IMR-90 (cell line): ENCODE measurements around the gene GIPC3.

Experiments
- BHLHE40 ChIP-seq: fragments of 150-350 bp; IDR thresholded peaks from 2 replicates; pipeline ENCODE4 v1.6.1; 2016; ENCODE audit warnings: mild to moderate bottlenecking, low read depth, low read length
- CEBPB ChIP-seq: IDR thresholded peaks from 2 replicates; pipeline ENCODE4 v1.6.1; 2012; ENCODE audit warnings: low read depth, low read length, improper control_type of control experiment
- CTCF ChIP-seq: conservative IDR thresholded peaks from 2 replicates; pipeline ENCODE4 v1.5.1; 2012; ENCODE audit warnings: mild to moderate bottlenecking, low read depth, low read length, improper control_type of control experiment
- FOS ChIP-seq: fragments of 150-350 bp; IDR thresholded peaks from 2 replicates; pipeline ENCODE4 v1.6.1; 2016; ENCODE audit warnings: low read depth, low read length
- MAFK ChIP-seq: IDR thresholded peaks from 2 replicates; pipeline ENCODE4 v1.6.1; 2012; ENCODE audit warnings: low read depth, low read length, improper control_type of control experiment
- MAZ ChIP-seq: IDR thresholded peaks from 2 replicates; pipeline ENCODE4 v1.6.1; 2012; ENCODE audit warnings: low read depth, mild to moderate bottlenecking, low read length, improper control_type of control experiment, moderate library complexity, borderline replicate concordance
- MXI1 ChIP-seq: IDR thresholded peaks from 2 replicates; pipeline ENCODE4 v1.6.1; 2012; ENCODE audit warnings: low read depth, mild to moderate bottlenecking, low read length, moderate library complexity, borderline replicate concordance
- POLR2A ChIP-seq: IDR thresholded peaks from 2 replicates; pipeline ENCODE4 v1.6.1; 2012; ENCODE audit warnings: mild to moderate bottlenecking, low read depth, low read length
- RAD21 ChIP-seq: IDR thresholded peaks from 2 replicates; pipeline ENCODE4 v1.6.1; 2012; ENCODE audit warnings: low read length, improper control_type of control experiment
- RFX5 ChIP-seq: IDR thresholded peaks from 2 replicates; pipeline ENCODE4 v1.8.0; 2012; ENCODE audit warnings: low read depth, mild to moderate bottlenecking, low read length, moderate library complexity
- SMC3 ChIP-seq: fragments of 150-350 bp; IDR thresholded peaks from 2 replicates; pipeline ENCODE4 v1.6.1; 2016; ENCODE audit warnings: low read depth, mild to moderate bottlenecking, antibody characterized with exemption, low read length, moderate library complexity
- TF ChIP-seq, protein P1 (sequence below): fragments of 150-350 bp; IDR thresholded peaks from 2 replicates; pipeline ENCODE4 v1.6.1; 2017; ENCODE audit warnings: mild to moderate bottlenecking, antibody characterized with exemption, low read length, low read depth
- TF ChIP-seq, protein P2 (sequence below): fragments of 150-350 bp; IDR thresholded peaks from 2 replicates; pipeline ENCODE4 v1.6.1; 2016; ENCODE audit warnings: low read depth, mild to moderate bottlenecking, low read length, moderate library complexity, borderline replicate concordance

GRCh38 chr19:3551792-3552095 lies 33.5 kb upstream of the GIPC3 start:
- no peak for TF ChIP-seq CTCF
- no peak for TF ChIP-seq RAD21
- no peak for TF ChIP-seq MAFK
- TF ChIP-seq MXI1, result no peak
- no peak for TF ChIP-seq POLR2A
- no peak for TF ChIP-seq FOS
- TF ChIP-seq BHLHE40, result no peak
- no peak for TF ChIP-seq CEBPB
- TF ChIP-seq RFX5, result no peak
- TF ChIP-seq, protein P1, sequence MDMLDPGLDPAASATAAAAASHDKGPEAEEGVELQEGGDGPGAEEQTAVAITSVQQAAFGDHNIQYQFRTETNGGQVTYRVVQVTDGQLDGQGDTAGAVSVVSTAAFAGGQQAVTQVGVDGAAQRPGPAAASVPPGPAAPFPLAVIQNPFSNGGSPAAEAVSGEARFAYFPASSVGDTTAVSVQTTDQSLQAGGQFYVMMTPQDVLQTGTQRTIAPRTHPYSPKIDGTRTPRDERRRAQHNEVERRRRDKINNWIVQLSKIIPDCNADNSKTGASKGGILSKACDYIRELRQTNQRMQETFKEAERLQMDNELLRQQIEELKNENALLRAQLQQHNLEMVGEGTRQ, result no peak
- TF ChIP-seq SMC3, result no peak
- TF ChIP-seq, protein P2, sequence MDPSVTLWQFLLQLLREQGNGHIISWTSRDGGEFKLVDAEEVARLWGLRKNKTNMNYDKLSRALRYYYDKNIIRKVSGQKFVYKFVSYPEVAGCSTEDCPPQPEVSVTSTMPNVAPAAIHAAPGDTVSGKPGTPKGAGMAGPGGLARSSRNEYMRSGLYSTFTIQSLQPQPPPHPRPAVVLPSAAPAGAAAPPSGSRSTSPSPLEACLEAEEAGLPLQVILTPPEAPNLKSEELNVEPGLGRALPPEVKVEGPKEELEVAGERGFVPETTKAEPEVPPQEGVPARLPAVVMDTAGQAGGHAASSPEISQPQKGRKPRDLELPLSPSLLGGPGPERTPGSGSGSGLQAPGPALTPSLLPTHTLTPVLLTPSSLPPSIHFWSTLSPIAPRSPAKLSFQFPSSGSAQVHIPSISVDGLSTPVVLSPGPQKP, result no peak
- no peak for TF ChIP-seq MAZ
